ENCODE data around the gene SKP1. TPM values are rescaled to one million over a fixed set of nuclear protein-coding genes. Genes with fewer than 3 reads are reported as not detected.
"Not testable (repeated sequence)": the region's sequence is repeated elsewhere in the genome, so short reads cannot be mapped to it uniquely, and the experiment has no call there.

Gene SKP1
- total RNA-seq, 1 experiment from 2014 or later, result 220 TPM

DNA sequence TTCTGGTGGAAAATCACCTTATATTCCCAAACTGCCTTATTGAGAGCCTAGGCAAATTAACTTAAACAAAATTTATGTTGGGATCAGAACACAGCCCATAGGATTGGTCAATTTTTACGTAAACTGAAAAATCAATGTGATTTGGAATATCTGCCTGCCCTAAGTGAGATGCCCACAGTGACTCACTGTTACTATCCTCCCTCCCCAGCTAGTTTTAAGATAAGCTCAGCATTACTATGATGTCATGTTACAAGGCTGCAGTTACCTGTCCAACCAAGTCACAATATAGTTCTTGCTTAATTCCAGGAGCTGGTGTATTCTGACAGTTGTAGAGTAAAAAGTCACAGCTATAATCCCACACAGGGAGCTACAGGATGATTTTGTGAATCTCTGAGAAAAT, 23.1 kb downstream of the SKP1 start:
- no peaks in the 10 kb centered on the region for H3K9me2 ChIP-seq (replicated peaks; ENCODE audit: low read length)
- DNase-seq (no peak), ATAC-seq (no peak)
- no peak overlapping the region for H3K4me3 ChIP-seq (ENCODE audit: low read length)
- no peaks in the 10 kb centered on the region for H3K9me3 ChIP-seq (ENCODE audit: low read length)
- no peaks in the 10 kb centered on the region for H3K27me3 ChIP-seq (ENCODE audit: low read length)
- ChIA-PET CTCF (interaction anchor here (0.7 kb wide), 1 partner anchor 132 kb away, joined by 3 read pairs; no protein-coding TSS in a partner anchor), POLR2A (ENCODE audit: unreplicated experiment) (no interaction called here)
- peaks cover 18% of the 10 kb centered on the region; the same call in 1 of the 2 replicates for H3K79me2 ChIP-seq (ENCODE audit: low read length)
- peaks cover 71% of the 10 kb centered on the region for H3K36me3 ChIP-seq (ENCODE audit: low read depth, low read length)
- BruUV-seq (replicated peaks), result no TSS peak
- no peak overlapping the region for H3K9ac ChIP-seq (ENCODE audit: low read length)
- H3K4me2 ChIP-seq (ENCODE audit: low read length), result no peak overlapping the region
- H3K27ac ChIP-seq (ENCODE audit: low read length), result no peak overlapping the region
- no peaks in the 10 kb centered on the region for H3F3A ChIP-seq (ENCODE audit: low read length, unreplicated experiment)
- no peak overlapping the region for H2AFZ ChIP-seq (ENCODE audit: low read length)
- TF ChIP-seq EZH2phosphoT487 (IDR thresholded peaks at IDR 0.05; ENCODE audit: borderline replicate concordance, low read length) (no peak), EZH2 (IDR thresholded peaks at IDR 0.05; ENCODE audit: low read length, unreplicated experiment) (no peak)
- TF ChIP-seq, protein P1, sequence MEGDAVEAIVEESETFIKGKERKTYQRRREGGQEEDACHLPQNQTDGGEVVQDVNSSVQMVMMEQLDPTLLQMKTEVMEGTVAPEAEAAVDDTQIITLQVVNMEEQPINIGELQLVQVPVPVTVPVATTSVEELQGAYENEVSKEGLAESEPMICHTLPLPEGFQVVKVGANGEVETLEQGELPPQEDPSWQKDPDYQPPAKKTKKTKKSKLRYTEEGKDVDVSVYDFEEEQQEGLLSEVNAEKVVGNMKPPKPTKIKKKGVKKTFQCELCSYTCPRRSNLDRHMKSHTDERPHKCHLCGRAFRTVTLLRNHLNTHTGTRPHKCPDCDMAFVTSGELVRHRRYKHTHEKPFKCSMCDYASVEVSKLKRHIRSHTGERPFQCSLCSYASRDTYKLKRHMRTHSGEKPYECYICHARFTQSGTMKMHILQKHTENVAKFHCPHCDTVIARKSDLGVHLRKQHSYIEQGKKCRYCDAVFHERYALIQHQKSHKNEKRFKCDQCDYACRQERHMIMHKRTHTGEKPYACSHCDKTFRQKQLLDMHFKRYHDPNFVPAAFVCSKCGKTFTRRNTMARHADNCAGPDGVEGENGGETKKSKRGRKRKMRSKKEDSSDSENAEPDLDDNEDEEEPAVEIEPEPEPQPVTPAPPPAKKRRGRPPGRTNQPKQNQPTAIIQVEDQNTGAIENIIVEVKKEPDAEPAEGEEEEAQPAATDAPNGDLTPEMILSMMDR (conservative IDR thresholded peaks at IDR 0.05; ENCODE audit: low read depth, low read length), result no peak
- H3K4me1 ChIP-seq (ENCODE audit: insufficient read depth, low read length), result no peaks in the 10 kb centered on the region
- peaks cover 8% of the 10 kb centered on the region for H4K20me1 ChIP-seq (ENCODE audit: low read length)
- intact Hi-C loops (cut with micrococcal nuclease), result no loop called here

DNA sequence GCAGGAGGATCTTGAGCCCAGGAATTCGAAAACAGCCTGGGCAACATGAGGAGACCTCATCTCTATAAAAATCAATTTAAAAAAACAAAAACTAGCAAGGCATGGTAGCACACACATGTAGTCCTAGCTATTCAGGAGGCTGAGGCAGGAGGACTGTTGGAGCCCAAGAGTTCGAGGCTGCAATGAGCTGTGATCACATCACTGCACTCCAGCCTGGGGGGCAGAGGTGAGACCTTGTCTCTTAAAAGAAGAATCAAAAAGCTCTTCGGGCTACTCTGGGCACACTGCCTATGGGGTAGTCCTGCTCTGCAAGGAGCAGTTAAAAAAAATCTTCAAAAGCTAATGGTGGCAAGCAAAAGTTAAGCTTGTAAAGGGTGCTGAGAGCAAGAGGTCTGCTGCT, 23.5 kb downstream of the SKP1 start:
- Histone ChIP-seq H3K4me3 (ENCODE audit: low read length) (no peak overlapping the region), H3K4me1 (ENCODE audit: insufficient read depth, low read length) (no peaks in the 10 kb centered on the region), H3K79me2 (ENCODE audit: low read length) (peaks cover 18% of the 10 kb centered on the region; the same call in 1 of the 2 replicates), H2AFZ (ENCODE audit: low read length) (no peak overlapping the region), H3K9me3 (ENCODE audit: low read length) (no peaks in the 10 kb centered on the region), H3K4me2 (ENCODE audit: low read length) (no peak overlapping the region), H3K27ac (ENCODE audit: low read length) (no peak overlapping the region), H3K27me3 (ENCODE audit: low read length) (no peaks in the 10 kb centered on the region), H3F3A (ENCODE audit: low read length, unreplicated experiment) (no peaks in the 10 kb centered on the region), H3K9ac (ENCODE audit: low read length) (no peak overlapping the region), H4K20me1 (ENCODE audit: low read length) (peaks cover 8% of the 10 kb centered on the region), H3K36me3 (ENCODE audit: low read depth, low read length) (peaks cover 67% of the 10 kb centered on the region), H3K9me2 (replicated peaks; ENCODE audit: low read length) (no peaks in the 10 kb centered on the region)
- no peak for DNase-seq
- intact Hi-C loops (cut with micrococcal nuclease), result no loop called here
- no TSS peak for BruUV-seq (replicated peaks)
- no peak for ATAC-seq
- CTCF ChIA-PET, result interaction anchor here (0.6 to 0.7 kb wide), 2 partner anchors 92 to 132 kb away, joined by 3 to 5 read pairs; no protein-coding TSS in a partner anchor
- POLR2A ChIA-PET (ENCODE audit: unreplicated experiment), result no interaction called here
- TF ChIP-seq EZH2phosphoT487 (IDR thresholded peaks at IDR 0.05; ENCODE audit: borderline replicate concordance, low read length) (no peak), EZH2 (IDR thresholded peaks at IDR 0.05; ENCODE audit: low read length, unreplicated experiment) (no peak)
- TF ChIP-seq, protein P1 (conservative IDR thresholded peaks at IDR 0.05; ENCODE audit: low read depth, low read length), result no peak

DNA sequence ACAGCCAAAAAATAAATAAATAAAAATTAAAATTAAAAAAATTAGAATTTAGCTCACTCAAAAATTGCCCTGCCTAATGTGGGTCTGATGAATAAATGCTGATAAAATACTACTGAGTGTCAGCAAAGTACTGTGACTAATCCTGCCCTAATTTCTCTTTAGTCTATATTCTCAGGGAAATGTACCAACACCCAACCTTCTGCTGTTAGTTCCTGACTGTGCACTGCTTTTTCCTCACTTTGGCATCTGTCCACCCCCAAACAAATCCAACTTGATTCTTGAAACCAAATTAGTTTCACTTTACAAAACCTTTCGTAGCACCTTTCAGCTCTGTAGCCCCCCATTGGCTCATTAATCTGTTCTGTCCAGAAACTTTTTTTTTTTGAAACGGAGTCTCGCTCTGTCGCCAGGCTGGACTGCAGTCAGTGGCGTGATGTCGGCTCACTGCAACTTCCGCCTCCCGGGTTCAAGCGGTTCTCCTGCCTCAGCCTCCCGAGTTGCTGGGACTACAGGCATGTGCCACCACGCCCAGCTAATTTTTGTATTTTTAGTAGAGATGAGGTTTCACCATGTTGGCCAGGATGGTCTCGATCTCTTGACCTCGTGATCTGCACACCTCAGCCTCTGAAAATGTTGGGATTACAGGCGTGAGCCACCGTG, 24.4 kb downstream of the SKP1 start:
- CTCF ChIA-PET; H3K9me3 ChIP-seq (ENCODE audit: low read length); DNase-seq; H3K9ac ChIP-seq (ENCODE audit: low read length); POLR2A ChIA-PET (ENCODE audit: unreplicated experiment); H4K20me1 ChIP-seq (ENCODE audit: low read length); H3K4me3 ChIP-seq (ENCODE audit: low read length); intact Hi-C loops (cut with micrococcal nuclease); BruUV-seq (replicated peaks); H3K4me2 ChIP-seq (ENCODE audit: low read length); H3F3A ChIP-seq (ENCODE audit: low read length, unreplicated experiment); H3K27me3 ChIP-seq (ENCODE audit: low read length); H3K9me2 ChIP-seq (replicated peaks; ENCODE audit: low read length); H3K27ac ChIP-seq (ENCODE audit: low read length); H3K4me1 ChIP-seq (ENCODE audit: insufficient read depth, low read length); ATAC-seq; H2AFZ ChIP-seq (ENCODE audit: low read length): not testable (repeated sequence)
- Histone ChIP-seq H3K36me3 (ENCODE audit: low read depth, low read length) (peaks cover 65% of the 10 kb centered on the region), H3K79me2 (ENCODE audit: low read length) (peaks cover 20% of the 10 kb centered on the region; the same call in 1 of the 2 replicates)

Measured in PC-3 (cell line).